Measurements from ENCODE around the gene SMAD5.

SMAD5 gene

GRCh38 chr5:136137497-136138220 is 5.0 kb downstream of the SMAD5 start:
- no peak for DNase-seq (ENCODE audit: extremely low read depth, insufficient read length)
- TF ChIP-seq CTCF (IDR thresholded peaks at IDR 0.05; ENCODE audit: insufficient read depth, low read length, poor library complexity, severe bottlenecking): no peak
- no peaks in the 10 kb centered on the region for H3K36me3 ChIP-seq (ENCODE audit: control insufficient read depth, insufficient read depth, low read length)

GRCh38 chr5:136141561-136141960 is 8.9 kb downstream of the SMAD5 start:
- H3K4me3 ChIP-seq (replicated peaks; ENCODE audit: low read depth, low read length): no peak overlapping the region
- H3K27me3 ChIP-seq (replicated peaks; ENCODE audit: control insufficient read depth, insufficient read depth, low read length): no peaks in the 10 kb centered on the region
- no peaks in the 10 kb centered on the region for H3K36me3 ChIP-seq (ENCODE audit: control insufficient read depth, insufficient read depth, low read length)
- DNase-seq (ENCODE audit: extremely low read depth, insufficient read length): peak; percentile 35
- TF ChIP-seq CTCF (IDR thresholded peaks at IDR 0.05; ENCODE audit: insufficient read depth, low read length, poor library complexity, severe bottlenecking): no peak

More at GRCh38 chr5:136137497-136138220, 5.0 kb downstream of the SMAD5 start:
- Histone ChIP-seq H3K4me3 (replicated peaks; ENCODE audit: low read depth, low read length) (no peak overlapping the region), H3K27me3 (replicated peaks; ENCODE audit: control insufficient read depth, insufficient read depth, low read length) (no peaks in the 10 kb centered on the region)

GRCh38 chr5:136143312-136143711 is 10.7 kb downstream of the SMAD5 start:
- TF ChIP-seq CTCF (IDR thresholded peaks at IDR 0.05; ENCODE audit: insufficient read depth, low read length, poor library complexity, severe bottlenecking): no peak
- no peaks in the 10 kb centered on the region for H3K27me3 ChIP-seq (replicated peaks; ENCODE audit: control insufficient read depth, insufficient read depth, low read length)
- no peak for DNase-seq (ENCODE audit: extremely low read depth, insufficient read length)
- H3K4me3 ChIP-seq (replicated peaks; ENCODE audit: low read depth, low read length): no peak overlapping the region
- H3K36me3 ChIP-seq (ENCODE audit: control insufficient read depth, insufficient read depth, low read length): no peaks in the 10 kb centered on the region

GRCh38 chr5:136143763-136144162 is 11.1 kb downstream of the SMAD5 start:
- no peak for DNase-seq (ENCODE audit: extremely low read depth, insufficient read length)
- Histone ChIP-seq H3K27me3 (replicated peaks; ENCODE audit: control insufficient read depth, insufficient read depth, low read length) (no peaks in the 10 kb centered on the region), H3K4me3 (replicated peaks; ENCODE audit: low read depth, low read length) (no peak overlapping the region), H3K36me3 (ENCODE audit: control insufficient read depth, insufficient read depth, low read length) (no peaks in the 10 kb centered on the region)
- no peak for TF ChIP-seq CTCF (IDR thresholded peaks at IDR 0.05; ENCODE audit: insufficient read depth, low read length, poor library complexity, severe bottlenecking)

- H3K4me3 ChIP-seq (replicated peaks; ENCODE audit: low read depth, low read length): no peak overlapping the region
- TF ChIP-seq CTCF (IDR thresholded peaks at IDR 0.05; ENCODE audit: insufficient read depth, low read length, poor library complexity, severe bottlenecking): no peak
- no peaks in the 10 kb centered on the region for H3K36me3 ChIP-seq (ENCODE audit: control insufficient read depth, insufficient read depth, low read length)
- no peak for DNase-seq (ENCODE audit: extremely low read depth, insufficient read length)
- H3K27me3 ChIP-seq (replicated peaks; ENCODE audit: control insufficient read depth, insufficient read depth, low read length): no peaks in the 10 kb centered on the region
Measured at GRCh38 chr5:136145030-136145429, 12.4 kb downstream of the SMAD5 start.

- Histone ChIP-seq H3K36me3 (ENCODE audit: control insufficient read depth, insufficient read depth, low read length) (no peaks in the 10 kb centered on the region), H3K4me3 (replicated peaks; ENCODE audit: low read depth, low read length) (no peak overlapping the region), H3K27me3 (replicated peaks; ENCODE audit: control insufficient read depth, insufficient read depth, low read length) (no peaks in the 10 kb centered on the region)
- TF ChIP-seq CTCF (IDR thresholded peaks at IDR 0.05; ENCODE audit: insufficient read depth, low read length, poor library complexity, severe bottlenecking): no peak
- DNase-seq (ENCODE audit: extremely low read depth, insufficient read length): no peak
Measured at GRCh38 chr5:136146201-136146600, 13.6 kb downstream of the SMAD5 start.
